ENCODE results near the gene WASF3. TPM values are rescaled to one million over a fixed set of nuclear protein-coding genes. Genes with fewer than 3 reads are reported as not detected.

The WASF3 gene
- total and polyA plus RNA-seq, 2 donors from 2014 or later = 3.7 to 18.5 TPM

- no peak for FAIRE-seq
Measured at GRCh38 chr13:26678330-26678729, 120.8 kb downstream of the WASF3 start.

GRCh38 chr13:26678796-26679195, 121.3 kb downstream of the WASF3 start:
- DNase-seq (no peak), FAIRE-seq (no peak)
- no peaks in the 10 kb centered on the region for H3K9me3 ChIP-seq (ENCODE audit: control insufficient read depth in 2 of 3, insufficient read depth in 1 of 3, low read length in 3 of 3)

More at GRCh38 chr13:26678330-26678729, 120.8 kb downstream of the WASF3 start:
- no peaks in the 10 kb centered on the region for H3K27me3 ChIP-seq (ENCODE audit: control insufficient read depth, insufficient read depth, low read length)
- H3K9me3 ChIP-seq (ENCODE audit: control insufficient read depth in 2 of 3, insufficient read depth in 1 of 3, low read length in 3 of 3) = no peaks in the 10 kb centered on the region
- H3K36me3 ChIP-seq (ENCODE audit: control insufficient read depth in 2 of 3, insufficient read depth in 3 of 3, low read length in 3 of 3) = peaks cover 0 to 11% (median 9%) of the 10 kb centered on the region in 3 donors
- no peak overlapping the region for H3K9ac ChIP-seq (ENCODE audit: low read length in 3 of 3)
- no peaks in the 10 kb centered on the region for H3K4me1 ChIP-seq (ENCODE audit: control insufficient read depth in 2 of 3, insufficient read depth in 2 of 3, low read depth in 1 of 3, low read length in 3 of 3)
- TF ChIP-seq CTCF (IDR thresholded peaks at IDR 0.05; ENCODE audit: borderline replicate concordance, extremely low read depth, insufficient read depth) = no peak
- no peak overlapping the region for H3K27ac ChIP-seq (ENCODE audit: low read depth in 2 of 2, low read length in 2 of 2)
- intact Hi-C loops (cut with DNase I) = no loop called here
- no peak for DNase-seq
- no peak overlapping the region for H3K4me3 ChIP-seq (ENCODE audit: low read length in 3 of 3)

GRCh38 chr13:26679411-26680122, 122.1 kb downstream of the WASF3 start:
- H3K27ac ChIP-seq (ENCODE audit: low read depth in 2 of 2, low read length in 2 of 2) = no peak overlapping the region
- no peak for TF ChIP-seq CTCF (IDR thresholded peaks at IDR 0.05; ENCODE audit: borderline replicate concordance, extremely low read depth, insufficient read depth)
- no peak for FAIRE-seq
- H3K9me3 ChIP-seq (ENCODE audit: control insufficient read depth in 2 of 3, insufficient read depth in 1 of 3, low read length in 3 of 3) = no peaks in the 10 kb centered on the region
- intact Hi-C loops (cut with DNase I) = no loop called here
- H3K4me1 ChIP-seq (ENCODE audit: control insufficient read depth in 2 of 3, insufficient read depth in 2 of 3, low read depth in 1 of 3, low read length in 3 of 3) = no peaks in the 10 kb centered on the region
- H3K9ac ChIP-seq (ENCODE audit: low read length in 3 of 3) = no peak overlapping the region
- H3K4me3 ChIP-seq (ENCODE audit: low read length in 3 of 3) = no peak overlapping the region
- no peak for DNase-seq
- no peaks in the 10 kb centered on the region for H3K27me3 ChIP-seq (ENCODE audit: control insufficient read depth, insufficient read depth, low read length)
- H3K36me3 ChIP-seq (ENCODE audit: control insufficient read depth in 2 of 3, insufficient read depth in 3 of 3, low read length in 3 of 3) = peaks cover 0 to 15% (median 9%) of the 10 kb centered on the region in 3 donors

More at GRCh38 chr13:26678796-26679195, 121.3 kb downstream of the WASF3 start:
- no peaks in the 10 kb centered on the region for H3K4me1 ChIP-seq (ENCODE audit: control insufficient read depth in 2 of 3, insufficient read depth in 2 of 3, low read depth in 1 of 3, low read length in 3 of 3)
- no peaks in the 10 kb centered on the region for H3K27me3 ChIP-seq (ENCODE audit: control insufficient read depth, insufficient read depth, low read length)
- intact Hi-C loops (cut with DNase I) = no loop called here
- no peak overlapping the region for H3K9ac ChIP-seq (ENCODE audit: low read length in 3 of 3)
- TF ChIP-seq CTCF (IDR thresholded peaks at IDR 0.05; ENCODE audit: borderline replicate concordance, extremely low read depth, insufficient read depth) = no peak
- H3K36me3 ChIP-seq (ENCODE audit: control insufficient read depth in 2 of 3, insufficient read depth in 3 of 3, low read length in 3 of 3) = peaks cover 0 to 11% (median 9%) of the 10 kb centered on the region in 3 donors
- no peak overlapping the region for H3K27ac ChIP-seq (ENCODE audit: low read depth in 2 of 2, low read length in 2 of 2)
- H3K4me3 ChIP-seq (ENCODE audit: low read length in 3 of 3) = no peak overlapping the region
